GM18505 (cell line): ENCODE data around the gene LMNTD1.

ENCODE experiments used
- ATAC-seq: cut with Tn5 transposase; IDR thresholded peaks from one replicate; pipeline ENCODE4 v1.9.1; 2021; ENCODE audit not compliant: unreplicated experiment
- POLR2A ChIP-seq: IDR thresholded peaks from 4 replicates; pipeline ENCODE4 v1.6.1; 2011; ENCODE audit warnings: borderline replicate concordance; ENCODE audit not compliant: insufficient read depth, insufficient read length; ENCODE audit errors: extremely low read depth

The LMNTD1 gene

DNA sequence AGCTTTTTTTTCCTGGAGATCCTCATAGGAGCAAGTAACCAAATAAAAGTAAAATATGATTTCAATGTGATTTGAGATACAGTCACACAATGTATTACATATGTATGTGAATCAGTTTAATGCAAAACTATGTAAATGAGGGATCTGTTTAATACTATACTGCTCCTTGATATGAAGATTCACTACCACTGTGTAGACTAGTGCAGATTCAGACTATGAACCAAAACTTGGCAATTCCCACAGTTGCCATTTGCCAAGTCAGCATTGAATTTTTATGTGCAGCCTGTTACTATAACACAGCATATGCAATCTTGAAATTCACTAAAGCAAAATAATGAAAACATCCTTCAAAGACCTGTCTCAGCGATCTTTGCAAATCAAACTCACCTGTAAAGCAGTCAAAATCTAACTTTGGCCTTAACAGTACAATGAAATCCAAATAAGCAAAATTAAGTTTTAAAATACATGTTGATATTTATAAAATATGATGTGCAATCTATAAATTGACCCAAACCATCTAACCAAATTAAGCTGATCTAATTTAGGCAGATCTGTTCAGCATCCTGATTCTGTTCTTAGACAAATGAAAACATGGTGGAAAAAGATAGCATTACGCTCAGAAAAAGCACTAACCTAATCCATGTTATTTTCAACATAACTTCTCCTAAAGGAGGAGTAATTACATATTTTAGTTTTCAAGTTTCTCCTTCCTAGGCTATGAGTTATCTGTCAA lies 25.5 kb upstream of the LMNTD1 start:
- TF ChIP-seq POLR2A = no peak
- no peak for ATAC-seq

DNA sequence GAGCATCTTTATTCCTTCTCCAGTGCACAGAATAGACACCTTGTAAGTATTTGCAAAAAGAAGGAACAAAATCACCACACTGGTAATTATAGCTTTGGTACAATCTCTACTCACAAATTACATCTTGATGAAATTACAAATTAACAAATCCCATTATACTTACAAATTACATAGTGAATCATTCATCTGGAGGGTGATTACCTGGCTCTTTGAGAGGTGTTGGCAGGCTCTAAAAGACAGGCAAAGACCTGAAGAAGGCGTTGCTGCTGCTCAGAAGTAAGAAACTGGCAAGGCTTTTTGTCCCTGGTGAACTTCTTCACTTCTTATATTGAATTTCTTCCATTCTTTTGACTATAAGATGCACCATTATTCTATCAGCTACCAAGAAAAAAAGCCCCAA lies 21.7 kb upstream of the LMNTD1 start:
- ATAC-seq = no peak
- no peak for TF ChIP-seq POLR2A

DNA sequence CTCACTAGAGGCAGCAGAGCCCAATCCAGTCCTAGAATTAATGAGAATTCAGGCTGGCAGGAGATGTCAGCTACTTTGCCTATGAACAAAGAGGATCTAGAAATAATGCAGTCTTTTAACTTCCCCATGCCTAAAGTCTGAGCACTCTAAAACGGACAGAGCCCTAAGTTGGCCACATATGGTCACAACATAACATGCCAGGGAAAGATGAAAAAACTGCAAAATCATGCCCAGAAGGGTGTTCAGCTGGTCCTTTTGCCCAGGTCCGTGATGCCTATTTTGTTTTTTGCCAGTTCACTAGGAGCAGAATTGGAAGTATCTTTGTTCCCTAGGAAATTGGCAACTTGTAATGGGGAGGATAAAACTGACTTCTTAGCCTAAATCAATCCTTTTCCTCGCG lies 20.3 kb upstream of the LMNTD1 start:
- no peak for ATAC-seq
- TF ChIP-seq POLR2A = no peak

DNA sequence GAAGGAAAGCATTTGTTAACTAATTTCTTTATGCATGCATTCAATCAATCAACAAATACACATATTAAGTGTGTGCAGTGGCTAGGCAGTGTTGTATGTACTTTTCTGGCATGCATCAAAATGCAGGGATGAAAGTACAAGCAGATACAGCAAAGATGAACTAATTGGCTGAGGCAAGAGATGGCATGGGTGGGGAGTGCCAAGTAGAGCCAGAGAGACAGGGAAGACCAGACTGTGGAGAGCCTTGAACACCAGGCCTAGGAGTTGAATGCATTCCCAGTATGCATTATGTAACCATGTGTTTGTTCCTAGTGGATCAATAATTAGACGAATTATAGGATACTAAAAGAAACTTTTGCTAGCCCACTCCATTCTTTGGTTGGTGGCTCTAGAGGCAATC lies 17.3 kb upstream of the LMNTD1 start:
- no peak for TF ChIP-seq POLR2A
- no peak for ATAC-seq

DNA sequence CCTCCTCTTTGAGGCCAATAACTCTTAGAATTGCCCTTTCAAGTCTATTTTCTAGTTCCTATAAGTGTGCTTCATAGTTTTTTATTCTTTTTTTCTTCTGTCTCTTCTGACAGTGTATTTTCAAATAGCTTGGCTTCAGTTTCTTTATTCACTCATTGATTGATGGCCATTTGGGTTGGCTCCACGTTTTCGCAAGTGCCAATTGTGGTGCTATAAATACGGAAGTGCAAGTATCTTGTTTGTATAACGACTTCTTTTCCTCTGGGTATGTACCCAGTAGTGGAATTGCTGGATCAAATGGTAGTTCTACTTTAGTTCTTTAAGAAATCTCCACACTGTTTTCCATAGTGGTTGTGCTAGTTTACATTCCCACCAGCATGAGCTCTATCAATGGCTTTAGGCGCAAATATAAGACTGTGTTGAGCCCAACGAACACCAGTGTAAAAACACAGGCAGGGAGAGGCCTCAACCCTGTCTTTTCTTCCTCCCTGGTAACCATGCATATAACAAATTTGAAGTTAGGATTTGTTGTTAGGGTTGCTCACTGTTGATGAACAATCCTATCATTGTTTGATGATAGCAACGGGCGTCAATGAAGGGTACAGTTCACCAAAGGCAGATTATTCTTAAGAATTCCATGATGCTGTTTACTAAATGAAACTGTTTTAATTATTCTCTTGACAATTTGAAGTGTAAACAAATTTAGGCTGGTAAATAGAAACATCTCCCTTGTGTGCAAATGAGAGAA lies 13.3 kb upstream of the LMNTD1 start:
- ATAC-seq = no peak
- no peak for TF ChIP-seq POLR2A

DNA sequence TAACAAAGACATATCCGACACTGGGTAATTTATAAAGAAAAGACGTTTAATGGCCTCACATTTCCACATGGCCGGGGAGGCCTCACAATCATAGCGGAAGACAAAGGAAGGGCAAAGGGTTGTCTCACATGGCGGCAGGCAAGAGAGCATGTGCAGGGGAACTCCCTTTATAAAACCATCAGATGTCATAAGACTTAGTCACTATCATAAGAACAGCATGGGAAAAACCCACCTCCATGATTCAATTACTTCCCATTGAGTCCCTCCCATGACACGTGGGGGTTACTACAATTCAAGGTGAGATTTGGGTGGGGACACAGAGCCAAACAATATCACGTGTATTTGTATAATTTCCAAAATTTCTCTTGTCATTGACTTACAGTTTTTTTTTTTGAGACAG lies 5.5 kb upstream of the LMNTD1 start:
- no peak for TF ChIP-seq POLR2A
- ATAC-seq = no peak

DNA sequence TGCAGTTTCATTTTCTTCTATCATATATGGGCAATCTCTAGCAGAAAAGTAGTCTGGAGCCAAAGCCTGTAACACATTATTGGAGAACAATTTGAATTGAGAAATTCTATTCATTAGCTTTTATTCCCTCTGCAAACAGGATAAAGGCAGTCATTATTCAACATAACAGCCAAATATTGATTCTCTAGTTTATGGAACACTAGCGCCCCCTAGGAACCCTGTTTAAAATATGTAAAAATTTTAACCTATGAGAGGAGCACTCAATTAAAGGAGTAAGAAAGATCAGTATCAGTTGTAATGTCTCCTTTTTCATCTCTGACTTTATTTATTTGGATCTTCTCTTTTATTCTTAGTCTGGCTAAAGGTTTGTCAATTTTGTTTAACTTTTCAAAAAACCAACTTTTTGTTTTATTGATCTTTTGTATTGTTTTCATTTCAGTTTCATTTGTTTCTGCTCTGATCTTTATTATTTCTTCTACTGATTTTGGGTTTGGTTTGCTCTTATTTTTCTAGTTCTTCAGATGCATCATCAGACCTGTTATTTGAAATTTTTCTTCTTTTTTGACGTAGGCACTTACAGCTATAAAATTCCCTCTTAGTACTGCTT lies 4.8 kb upstream of the LMNTD1 start:
- no peak for TF ChIP-seq POLR2A
- no peak for ATAC-seq

DNA sequence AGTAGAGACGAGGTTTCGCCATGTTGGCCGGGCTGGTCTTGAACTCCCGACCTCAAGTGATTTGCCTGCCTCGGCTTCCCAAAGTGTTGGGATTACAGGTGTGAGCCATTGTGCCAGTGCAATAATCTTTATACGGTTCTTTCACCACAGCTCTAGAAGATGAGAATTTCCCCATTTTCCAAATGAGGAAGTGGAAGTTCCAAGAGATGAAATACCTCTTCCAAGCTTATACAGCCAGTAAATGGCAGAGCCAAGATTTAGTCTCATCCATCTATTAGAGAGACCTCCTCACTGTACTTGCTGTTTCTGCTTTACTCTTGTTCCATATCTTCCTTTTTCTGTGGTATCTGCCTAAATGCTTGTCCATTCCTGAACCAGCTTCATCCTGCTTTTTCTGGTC lies 3.1 kb upstream of the LMNTD1 start:
- ATAC-seq = no peak
- no peak for TF ChIP-seq POLR2A

DNA sequence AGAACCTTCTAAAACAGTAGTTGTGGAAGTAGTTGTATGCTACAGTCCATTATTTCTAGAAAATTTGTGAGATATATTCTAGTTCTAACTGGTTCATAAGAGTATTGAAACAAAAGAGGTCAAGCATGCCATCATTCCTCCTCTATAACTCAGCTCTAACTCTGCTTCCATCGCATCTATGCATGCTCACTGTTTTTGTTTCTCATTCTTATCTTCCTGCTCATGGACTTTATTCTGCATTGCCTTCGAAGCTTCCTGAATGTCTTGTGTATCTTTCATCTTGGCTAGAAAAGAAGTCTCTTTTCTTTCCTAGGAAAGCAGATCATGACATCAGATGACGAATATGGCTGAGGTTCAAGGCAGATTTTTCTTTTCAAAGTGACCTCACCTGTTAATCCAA lies 402 bp downstream of the LMNTD1 start:
- no peak for TF ChIP-seq POLR2A
- no peak for ATAC-seq

DNA sequence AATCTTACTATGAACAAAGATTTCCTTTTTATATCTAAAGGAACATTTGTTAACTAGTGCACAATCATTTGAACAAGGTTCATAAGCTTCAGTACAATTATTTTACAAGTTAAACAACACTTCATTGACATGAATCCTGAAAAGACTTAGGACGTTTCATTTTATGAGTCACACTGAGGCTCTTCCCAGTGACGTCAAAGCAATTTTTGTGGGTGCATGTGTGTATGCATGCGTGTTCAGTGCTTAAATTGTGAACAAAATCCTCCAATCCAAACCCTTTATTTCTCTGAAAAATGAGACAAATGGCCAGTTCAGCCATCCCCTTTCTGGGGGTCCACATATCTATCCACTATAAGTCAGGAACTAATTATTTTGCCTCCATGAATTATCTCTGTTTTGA lies 2.9 kb downstream of the LMNTD1 start:
- ATAC-seq = no peak

DNA sequence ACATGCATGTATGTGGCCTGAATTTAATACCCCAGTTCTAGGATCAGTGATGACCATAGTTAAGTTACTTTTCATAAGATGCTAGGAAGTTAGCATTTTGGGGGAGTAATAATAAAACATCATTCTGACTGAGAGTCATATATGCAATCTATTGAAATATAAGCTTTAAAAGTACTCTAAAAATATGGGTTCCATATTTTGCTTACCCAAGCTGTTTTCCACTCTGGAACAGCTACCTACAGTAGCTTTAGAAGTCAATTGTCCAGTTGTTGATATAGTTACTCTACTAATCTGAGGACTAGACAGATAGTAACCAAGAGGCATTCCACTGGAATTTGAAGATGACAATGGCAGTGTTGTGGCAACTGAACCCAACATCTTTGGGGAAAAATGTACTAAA lies 4.0 kb downstream of the LMNTD1 start:
- ATAC-seq = no peak
- no peak for TF ChIP-seq POLR2A

More for the DNA sequence above, 2.9 kb downstream of the LMNTD1 start:
- TF ChIP-seq POLR2A = no peak

DNA sequence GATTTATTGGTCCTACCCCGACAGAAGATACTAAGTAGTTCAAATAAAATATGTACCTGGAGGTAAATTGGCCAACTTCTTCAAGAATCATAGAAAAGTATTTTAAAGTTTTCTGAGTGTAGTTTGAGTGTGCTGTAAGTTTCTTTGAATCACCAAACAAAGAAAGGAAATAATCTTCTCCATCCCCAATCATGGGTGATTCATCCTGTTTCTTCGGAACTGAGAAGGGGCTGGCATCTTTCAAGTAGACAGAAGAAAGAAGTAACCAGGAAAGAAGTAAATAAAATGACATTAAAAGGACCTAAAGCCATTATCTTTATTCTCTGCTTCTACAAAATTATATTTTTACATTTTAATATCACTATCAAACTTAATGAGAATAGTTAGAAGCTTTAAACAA lies 6.8 kb downstream of the LMNTD1 start:
- no peak for TF ChIP-seq POLR2A
- no peak for ATAC-seq

DNA sequence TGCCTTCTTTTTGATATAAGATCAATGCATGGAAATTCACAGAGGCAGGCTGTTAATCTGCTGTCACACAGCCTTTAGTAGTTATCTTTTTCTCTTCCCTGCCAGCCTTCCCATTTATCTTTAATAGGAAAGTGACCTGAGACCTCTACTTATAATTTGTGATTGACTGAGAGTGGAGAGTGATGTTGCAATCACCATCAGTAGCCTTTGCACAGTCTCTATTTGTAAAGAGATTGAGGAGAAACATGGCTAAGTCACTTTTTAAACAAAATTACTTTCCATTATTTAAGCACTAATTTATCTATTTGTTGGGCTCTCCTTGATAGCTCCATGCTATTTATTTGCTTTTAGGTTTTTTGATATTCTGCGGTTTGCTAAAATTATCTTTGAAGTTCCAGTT lies 19.9 kb downstream of the LMNTD1 start:
- no peak for TF ChIP-seq POLR2A
- no peak for ATAC-seq
